ENCODE measurements around the gene ZNF385C. TPM values are rescaled to one million over a fixed set of nuclear protein-coding genes. Genes with fewer than 3 reads are reported as not detected.

Gene ZNF385C
- total and polyA plus RNA-seq, 2 of the 13 experiments (the other 11 are each of a cell fraction or from before 2014, with no cell fraction given): 2.3 to 6.1 TPM

DNA sequence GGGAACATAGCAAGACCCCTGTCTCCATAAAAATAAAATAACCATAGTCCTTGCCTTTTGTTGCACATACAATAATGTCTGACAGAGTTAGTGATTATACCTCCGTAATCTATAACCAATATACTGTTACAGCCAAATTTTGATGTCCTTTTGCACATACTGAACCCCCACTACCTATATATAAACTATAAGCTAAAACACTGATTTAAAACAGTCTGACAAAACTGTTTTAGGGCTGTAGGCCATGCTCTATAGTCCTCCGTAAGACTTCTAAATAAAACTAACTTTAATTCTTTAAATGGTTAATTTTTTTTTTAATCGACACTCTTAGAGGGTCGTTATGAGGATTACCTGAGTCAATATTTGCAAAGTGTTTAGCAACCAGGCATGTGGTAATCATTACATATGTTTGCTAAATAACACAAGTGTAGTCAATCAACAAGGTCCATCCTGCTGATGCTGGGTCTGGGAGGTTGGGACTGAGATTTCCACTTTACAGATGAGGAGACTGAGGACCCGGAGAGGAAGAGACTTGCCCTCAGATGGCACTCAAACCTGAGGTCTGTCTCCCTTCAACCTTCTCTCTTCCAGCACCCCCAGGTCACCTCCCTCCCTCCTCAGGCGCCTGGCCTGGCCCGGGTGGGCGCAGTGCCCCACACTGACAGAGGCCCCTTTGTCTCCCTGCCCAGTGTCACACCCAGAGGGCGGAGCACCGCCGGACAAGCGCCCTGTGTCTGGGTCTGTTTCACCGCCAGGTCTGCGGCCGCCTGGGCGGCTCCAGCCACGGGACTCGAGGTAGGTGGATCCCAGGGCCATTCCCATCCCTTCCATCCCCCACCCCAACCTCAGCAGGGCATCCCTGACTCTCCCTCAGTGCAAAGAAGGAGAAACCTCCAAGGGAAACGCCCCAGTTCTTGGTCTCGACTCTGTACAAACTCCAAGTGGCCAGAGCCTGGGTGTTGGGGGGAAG lies 10.3 kb downstream of the ZNF385C start (continued):
- TF ChIP-seq, protein P1, sequence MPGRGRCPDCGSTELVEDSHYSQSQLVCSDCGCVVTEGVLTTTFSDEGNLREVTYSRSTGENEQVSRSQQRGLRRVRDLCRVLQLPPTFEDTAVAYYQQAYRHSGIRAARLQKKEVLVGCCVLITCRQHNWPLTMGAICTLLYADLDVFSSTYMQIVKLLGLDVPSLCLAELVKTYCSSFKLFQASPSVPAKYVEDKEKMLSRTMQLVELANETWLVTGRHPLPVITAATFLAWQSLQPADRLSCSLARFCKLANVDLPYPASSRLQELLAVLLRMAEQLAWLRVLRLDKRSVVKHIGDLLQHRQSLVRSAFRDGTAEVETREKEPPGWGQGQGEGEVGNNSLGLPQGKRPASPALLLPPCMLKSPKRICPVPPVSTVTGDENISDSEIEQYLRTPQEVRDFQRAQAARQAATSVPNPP (CRISPR knock-in tag; IDR thresholded peaks at IDR 0.05): no peak
- TF ChIP-seq, protein P2, sequence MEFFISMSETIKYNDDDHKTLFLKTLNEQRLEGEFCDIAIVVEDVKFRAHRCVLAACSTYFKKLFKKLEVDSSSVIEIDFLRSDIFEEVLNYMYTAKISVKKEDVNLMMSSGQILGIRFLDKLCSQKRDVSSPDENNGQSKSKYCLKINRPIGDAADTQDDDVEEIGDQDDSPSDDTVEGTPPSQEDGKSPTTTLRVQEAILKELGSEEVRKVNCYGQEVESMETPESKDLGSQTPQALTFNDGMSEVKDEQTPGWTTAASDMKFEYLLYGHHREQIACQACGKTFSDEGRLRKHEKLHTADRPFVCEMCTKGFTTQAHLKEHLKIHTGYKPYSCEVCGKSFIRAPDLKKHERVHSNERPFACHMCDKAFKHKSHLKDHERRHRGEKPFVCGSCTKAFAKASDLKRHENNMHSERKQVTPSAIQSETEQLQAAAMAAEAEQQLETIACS (CRISPR knock-in tag; IDR thresholded peaks at IDR 0.05): no peak
- TF ChIP-seq BHLHE40 (IDR thresholded peaks at IDR 0.05; ENCODE audit: low read length): peak; percentile 3; the same call in 1 of the 2 replicates
- TF ChIP-seq PRMT3 (CRISPR knock-in tag; IDR thresholded peaks at IDR 0.05; ENCODE audit: borderline replicate concordance, low read depth): no peak
- no peak for TF ChIP-seq ZFP36 (IDR thresholded peaks at IDR 0.05; ENCODE audit: borderline replicate concordance, low read depth, low read length, partially characterized antibody)
- no peak for TF ChIP-seq NONO (IDR thresholded peaks at IDR 0.05)
- TF ChIP-seq NONO (CRISPR knock-in tag; conservative IDR thresholded peaks at IDR 0.05): 0 out of 2 replicates have a peak, but pooled peaks have one; percentile 53
- TF ChIP-seq TARDBP (CRISPR knock-in tag; IDR thresholded peaks at IDR 0.05): peak; percentile 45
- TF ChIP-seq ZNF282 (IDR thresholded peaks at IDR 0.05; ENCODE audit: partially characterized antibody): no peak
- TF ChIP-seq ZNF766 (CRISPR knock-in tag; IDR thresholded peaks at IDR 0.05; ENCODE audit: borderline replicate concordance): no peak
- TF ChIP-seq PTBP1 (IDR thresholded peaks at IDR 0.05; ENCODE audit: low read depth, low read length, poor library complexity, severe bottlenecking): peak; percentile 65
- no peak for TF ChIP-seq CCAR2 (optimal IDR thresholded peaks at IDR 0.05; ENCODE audit: low read depth, low read length)
- TF ChIP-seq ZNF337 (CRISPR knock-in tag; IDR thresholded peaks at IDR 0.05; ENCODE audit: borderline replicate concordance, low read depth): 0 out of 2 replicates have a peak, but pooled peaks have one; percentile 76
- no peak for TF ChIP-seq HOXA7 (CRISPR knock-in tag; IDR thresholded peaks at IDR 0.05)
- no peak for TF ChIP-seq ZIK1 (CRISPR knock-in tag; IDR thresholded peaks at IDR 0.05; ENCODE audit: borderline replicate concordance, low read depth)
- no peak for TF ChIP-seq SCMH1 (CRISPR knock-in tag; IDR thresholded peaks at IDR 0.05; ENCODE audit: borderline replicate concordance)
- no peak for TF ChIP-seq POLR2A (IDR thresholded peaks at IDR 0.05; ENCODE audit: insufficient read depth in 1 of 2, low read depth in 2 of 2, low read length in 2 of 2)
- TF ChIP-seq ESRRA (CRISPR knock-in tag; IDR thresholded peaks at IDR 0.05; ENCODE audit: low read depth): no peak
- TF ChIP-seq PRPF4 (IDR thresholded peaks at IDR 0.05; ENCODE audit: low read depth, low read length, poor library complexity, severe bottlenecking): no peak
- no peak for TF ChIP-seq TBP (CRISPR knock-in tag; IDR thresholded peaks at IDR 0.05)
- 0 out of 2 replicates have a peak, but pooled peaks have one; percentile 36 for TF ChIP-seq ZNF674 (CRISPR knock-in tag; IDR thresholded peaks at IDR 0.05; ENCODE audit: low read depth)
- TF ChIP-seq, protein P3, sequence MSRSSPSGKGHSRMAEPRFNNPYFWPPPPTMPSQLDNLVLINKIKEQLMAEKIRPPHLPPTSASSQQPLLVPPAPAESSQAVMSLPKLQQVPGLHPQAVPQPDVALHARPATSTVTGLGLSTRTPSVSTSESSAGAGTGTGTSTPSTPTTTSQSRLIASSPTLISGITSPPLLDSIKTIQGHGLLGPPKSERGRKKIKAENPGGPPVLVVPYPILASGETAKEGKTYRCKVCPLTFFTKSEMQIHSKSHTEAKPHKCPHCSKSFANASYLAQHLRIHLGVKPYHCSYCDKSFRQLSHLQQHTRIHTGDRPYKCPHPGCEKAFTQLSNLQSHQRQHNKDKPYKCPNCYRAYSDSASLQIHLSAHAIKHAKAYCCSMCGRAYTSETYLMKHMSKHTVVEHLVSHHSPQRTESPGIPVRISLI (CRISPR knock-in tag; IDR thresholded peaks at IDR 0.05; ENCODE audit: borderline replicate concordance): 0 out of 2 replicates have a peak, but pooled peaks have one; percentile 39
- 0 out of 2 replicates have a peak, but pooled peaks have one; percentile 31 for TF ChIP-seq ZNF788 (CRISPR knock-in tag; IDR thresholded peaks at IDR 0.05; ENCODE audit: borderline replicate concordance)
- no peak for TF ChIP-seq MATR3 (CRISPR knock-in tag; IDR thresholded peaks at IDR 0.05)
- no peak for TF ChIP-seq FOXC1 (CRISPR knock-in tag; IDR thresholded peaks at IDR 0.05; ENCODE audit: borderline replicate concordance)
- TF ChIP-seq GATA4 (IDR thresholded peaks at IDR 0.05; ENCODE audit: borderline replicate concordance, low read depth): no peak
